Measurements from ENCODE around the gene USP3.

- no peak for TF ChIP-seq ZFP3 (CRISPR knock-in tag; IDR thresholded peaks at IDR 0.05)
- no peak for TF ChIP-seq TOX (CRISPR knock-in tag; IDR thresholded peaks at IDR 0.05; ENCODE audit: borderline replicate concordance)
- TF ChIP-seq CREB5 (CRISPR knock-in tag; IDR thresholded peaks at IDR 0.05; ENCODE audit: low read depth): no peak
- no peak for TF ChIP-seq PATZ1 (CRISPR knock-in tag; IDR thresholded peaks at IDR 0.05; ENCODE audit: borderline replicate concordance)
- no peak for TF ChIP-seq PPARA (CRISPR knock-in tag; IDR thresholded peaks at IDR 0.05; ENCODE audit: borderline replicate concordance)
- TF ChIP-seq ZFP30 (CRISPR knock-in tag; IDR thresholded peaks at IDR 0.05): no peak
- no peak for TF ChIP-seq ZNF8 (CRISPR knock-in tag; IDR thresholded peaks at IDR 0.05)
- TF ChIP-seq ISL1 (CRISPR knock-in tag; IDR thresholded peaks at IDR 0.05): no peak
- no peak for TF ChIP-seq GLIS3 (CRISPR knock-in tag; IDR thresholded peaks at IDR 0.05)
These were observed 13.1 kb upstream of the USP3 start for GRCh38 chr15:63491116-63491827.

All from SK-N-SH treated with all-trans-retinoic acid at 6 μM for 48 hours (cell line).